ENCODE data around the gene AP1M2.
"Not testable (repeated sequence)": the region's sequence is repeated elsewhere in the genome, so short reads cannot be mapped to it uniquely, and the experiment has no call there.

Gene AP1M2

DNA sequence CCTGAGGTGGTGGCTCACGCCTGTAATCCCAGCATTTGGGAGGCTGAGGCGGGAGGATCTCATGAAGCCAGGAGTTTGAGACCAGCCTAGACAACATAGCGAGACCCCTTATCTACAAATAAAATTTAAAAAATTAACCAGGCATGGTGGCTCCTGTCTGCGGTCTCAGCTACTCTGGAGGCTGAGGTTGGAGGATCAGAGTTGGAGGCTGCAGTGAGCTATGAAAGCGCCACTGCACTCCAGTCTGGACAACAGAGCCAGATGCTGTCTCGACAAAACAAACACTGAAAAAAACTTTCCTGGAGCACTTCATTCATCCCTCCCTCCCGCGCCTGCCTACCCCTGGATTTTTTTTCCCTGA is 44.1 kb downstream of the AP1M2 start:
- no peak overlapping the region for H3K9ac ChIP-seq
- H3K4me3 ChIP-seq (ENCODE audit: low read depth, low read length) = peak overlapping the region; percentile 79
- H3K27me3 ChIP-seq (ENCODE audit: control insufficient read depth, insufficient read depth, low read length) = no peaks in the 10 kb centered on the region
- H3K4me2 ChIP-seq (ENCODE audit: low read length) = peak overlapping the region; percentile 94
- H3K36me3 ChIP-seq (ENCODE audit: control insufficient read depth, insufficient read depth, low read length) = no peaks in the 10 kb centered on the region
- peaks cover 13% of the 10 kb centered on the region for H3K79me2 ChIP-seq
- peak overlapping the region; percentile 95 for H2AFZ ChIP-seq
- TF ChIP-seq, protein P1, sequence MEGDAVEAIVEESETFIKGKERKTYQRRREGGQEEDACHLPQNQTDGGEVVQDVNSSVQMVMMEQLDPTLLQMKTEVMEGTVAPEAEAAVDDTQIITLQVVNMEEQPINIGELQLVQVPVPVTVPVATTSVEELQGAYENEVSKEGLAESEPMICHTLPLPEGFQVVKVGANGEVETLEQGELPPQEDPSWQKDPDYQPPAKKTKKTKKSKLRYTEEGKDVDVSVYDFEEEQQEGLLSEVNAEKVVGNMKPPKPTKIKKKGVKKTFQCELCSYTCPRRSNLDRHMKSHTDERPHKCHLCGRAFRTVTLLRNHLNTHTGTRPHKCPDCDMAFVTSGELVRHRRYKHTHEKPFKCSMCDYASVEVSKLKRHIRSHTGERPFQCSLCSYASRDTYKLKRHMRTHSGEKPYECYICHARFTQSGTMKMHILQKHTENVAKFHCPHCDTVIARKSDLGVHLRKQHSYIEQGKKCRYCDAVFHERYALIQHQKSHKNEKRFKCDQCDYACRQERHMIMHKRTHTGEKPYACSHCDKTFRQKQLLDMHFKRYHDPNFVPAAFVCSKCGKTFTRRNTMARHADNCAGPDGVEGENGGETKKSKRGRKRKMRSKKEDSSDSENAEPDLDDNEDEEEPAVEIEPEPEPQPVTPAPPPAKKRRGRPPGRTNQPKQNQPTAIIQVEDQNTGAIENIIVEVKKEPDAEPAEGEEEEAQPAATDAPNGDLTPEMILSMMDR (IDR thresholded peaks at IDR 0.05) = no peak
- peaks cover 7% of the 10 kb centered on the region for H3K4me1 ChIP-seq
- peak overlapping the region; percentile 88 for H3K27ac ChIP-seq
- H3K9me3 ChIP-seq (ENCODE audit: control insufficient read depth, low read length) = no peaks in the 10 kb centered on the region

DNA sequence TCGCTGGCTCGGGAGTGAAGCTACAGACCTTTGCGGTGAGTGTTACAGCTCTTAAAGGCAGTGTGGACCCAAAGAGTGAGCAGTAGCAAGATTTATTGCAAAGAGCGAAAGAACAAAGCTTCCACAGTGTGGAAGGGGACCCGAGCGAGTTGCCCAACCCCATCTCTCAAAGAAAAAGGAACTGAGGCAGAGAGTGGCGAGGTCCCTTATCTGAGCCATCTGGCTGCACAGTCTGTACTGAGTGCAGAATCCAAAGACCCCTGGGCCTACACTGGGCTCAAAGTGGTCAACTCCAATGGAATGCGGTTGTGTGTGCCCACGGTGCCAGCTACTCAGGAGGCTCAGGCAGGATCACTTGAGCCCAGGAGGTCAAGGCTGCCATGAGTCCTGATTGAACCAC is 48.1 kb downstream of the AP1M2 start:
- H3K4me3 ChIP-seq (ENCODE audit: low read depth, low read length); H3K4me1 ChIP-seq; H2AFZ ChIP-seq; H3K9ac ChIP-seq; H3K9me3 ChIP-seq (ENCODE audit: control insufficient read depth, low read length); H3K27ac ChIP-seq; H3K27me3 ChIP-seq (ENCODE audit: control insufficient read depth, insufficient read depth, low read length); H3K36me3 ChIP-seq (ENCODE audit: control insufficient read depth, insufficient read depth, low read length); H3K79me2 ChIP-seq; H3K4me2 ChIP-seq (ENCODE audit: low read length): not testable (repeated sequence)

DNA sequence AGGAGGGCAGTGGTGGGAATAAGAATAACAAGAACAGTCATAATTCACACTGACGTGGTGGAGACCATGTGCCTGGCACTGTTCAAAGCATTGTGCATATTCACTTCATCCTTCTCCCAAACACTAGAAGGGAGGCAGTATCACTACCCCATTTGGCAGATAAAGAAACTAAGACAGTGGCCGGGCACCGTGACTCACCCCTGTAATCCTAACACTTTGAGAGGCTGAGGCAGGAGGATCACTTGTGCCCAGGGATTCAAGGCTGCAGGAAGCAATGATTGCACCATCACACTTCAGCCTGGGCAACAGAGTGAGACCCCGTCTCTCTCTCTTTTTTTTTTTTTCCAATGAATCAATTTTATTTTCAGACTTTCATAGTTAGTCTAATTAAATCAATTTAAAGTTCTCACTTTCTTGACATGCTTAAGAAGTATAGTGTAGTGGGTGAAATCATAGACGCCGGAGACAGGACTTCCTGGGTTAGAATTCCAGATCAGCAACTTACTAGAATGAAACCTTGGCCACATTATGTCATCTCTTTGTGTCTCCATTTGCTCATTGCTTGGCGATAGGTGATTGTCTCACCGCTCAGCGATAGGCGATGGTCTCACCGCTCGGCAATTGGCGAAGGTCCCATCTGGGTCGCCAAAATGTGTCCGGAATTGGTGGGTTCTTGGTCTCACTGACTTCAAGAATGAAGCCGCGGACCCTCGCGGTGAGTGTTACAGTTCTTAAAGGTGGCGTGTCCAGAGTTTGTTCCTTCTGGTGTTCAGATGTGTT is 48.7 kb downstream of the AP1M2 start:
- H3K9me3 ChIP-seq (ENCODE audit: control insufficient read depth, low read length) = no peaks in the 10 kb centered on the region

DNA sequence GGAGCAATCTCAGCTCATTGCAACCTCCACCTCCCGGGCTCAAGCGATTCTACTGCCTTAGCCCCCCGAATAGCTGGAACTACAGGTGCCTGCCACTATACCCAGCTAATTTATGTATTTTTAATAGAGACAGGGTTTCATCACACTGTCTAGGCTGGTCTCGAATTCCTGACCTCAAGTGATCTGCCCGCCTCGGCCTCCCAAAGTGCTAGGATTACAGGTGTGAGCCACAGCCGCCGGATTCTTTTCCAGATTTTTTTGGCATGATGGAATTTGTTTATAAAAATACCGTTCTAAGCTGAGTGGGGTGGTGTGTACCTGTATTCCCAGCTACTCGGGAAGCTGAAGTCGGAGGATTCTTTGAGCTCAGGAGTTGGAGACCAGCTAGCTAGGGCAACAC is 49.4 kb downstream of the AP1M2 start:
- Histone ChIP-seq H3K4me1 (no peaks in the 10 kb centered on the region), H3K79me2 (no peaks in the 10 kb centered on the region), H3K9ac (no peak overlapping the region), H2AFZ (no peak overlapping the region), H3K4me3 (ENCODE audit: low read depth, low read length) (no peak overlapping the region), H3K4me2 (ENCODE audit: low read length) (no peak overlapping the region), H3K9me3 (ENCODE audit: control insufficient read depth, low read length) (no peaks in the 10 kb centered on the region), H3K36me3 (ENCODE audit: control insufficient read depth, insufficient read depth, low read length) (no peaks in the 10 kb centered on the region), H3K27me3 (ENCODE audit: control insufficient read depth, insufficient read depth, low read length) (no peaks in the 10 kb centered on the region), H3K27ac (no peak overlapping the region)
- TF ChIP-seq, protein P1 (IDR thresholded peaks at IDR 0.05) = no peak

More for the DNA sequence above, 48.7 kb downstream of the AP1M2 start:
- H3K4me1 ChIP-seq = no peaks in the 10 kb centered on the region
- H3K27me3 ChIP-seq (ENCODE audit: control insufficient read depth, insufficient read depth, low read length) = no peaks in the 10 kb centered on the region
- no peaks in the 10 kb centered on the region for H3K36me3 ChIP-seq (ENCODE audit: control insufficient read depth, insufficient read depth, low read length)
- H3K9ac ChIP-seq = no peak overlapping the region
- no peak overlapping the region for H3K4me2 ChIP-seq (ENCODE audit: low read length)
- no peak overlapping the region for H3K27ac ChIP-seq
- TF ChIP-seq, protein P1 (IDR thresholded peaks at IDR 0.05) = no peak
- no peaks in the 10 kb centered on the region for H3K79me2 ChIP-seq
- H2AFZ ChIP-seq = no peak overlapping the region
- no peak overlapping the region for H3K4me3 ChIP-seq (ENCODE audit: low read depth, low read length)

DNA sequence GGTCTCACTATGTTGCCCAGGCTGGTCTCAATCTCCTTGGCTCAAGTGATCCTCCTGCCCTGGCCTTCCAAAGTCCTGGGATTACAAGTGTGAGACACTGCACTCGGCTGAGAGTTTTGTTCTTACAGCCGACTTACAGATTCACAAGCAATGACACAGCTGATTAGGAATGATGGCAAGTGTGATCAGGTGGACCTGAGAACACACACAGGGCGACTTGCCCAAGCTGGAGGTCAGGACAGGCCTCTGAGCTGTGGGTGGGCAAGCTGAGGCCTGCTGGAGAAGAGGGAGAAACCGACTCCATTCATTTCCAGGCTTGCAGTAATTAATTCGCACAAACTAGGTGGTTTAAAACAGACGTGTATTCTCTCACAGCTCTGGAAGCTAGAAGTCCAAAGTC is 51.5 kb downstream of the AP1M2 start:
- Histone ChIP-seq H3K4me1 (no peaks in the 10 kb centered on the region), H3K27me3 (ENCODE audit: control insufficient read depth, insufficient read depth, low read length) (no peaks in the 10 kb centered on the region), H3K9ac (no peak overlapping the region), H3K27ac (no peak overlapping the region), H3K36me3 (ENCODE audit: control insufficient read depth, insufficient read depth, low read length) (no peaks in the 10 kb centered on the region), H3K4me3 (ENCODE audit: low read depth, low read length) (no peak overlapping the region), H3K9me3 (ENCODE audit: control insufficient read depth, low read length) (no peaks in the 10 kb centered on the region), H3K79me2 (no peaks in the 10 kb centered on the region), H3K4me2 (ENCODE audit: low read length) (no peak overlapping the region), H2AFZ (no peak overlapping the region)
- TF ChIP-seq, protein P1 (IDR thresholded peaks at IDR 0.05) = no peak
